T1000 (cell line): ENCODE measurements around the gene TNP2.

Experiments
- DNase-seq: peaks from one replicate; lab custom pipeline; 2025; ENCODE audit warnings: mixed read lengths; lab: John Stamatoyannopoulos, UW

Gene TNP2

GRCh38 chr16:11268921-11269375 is at the start of gene TNP2:
TSS of gene TNP2 (minus strand) at chr16:11269325. CDS start at chr16:11269262, 63 bp downstream.
- DNase-seq, result no peak

DNA sequence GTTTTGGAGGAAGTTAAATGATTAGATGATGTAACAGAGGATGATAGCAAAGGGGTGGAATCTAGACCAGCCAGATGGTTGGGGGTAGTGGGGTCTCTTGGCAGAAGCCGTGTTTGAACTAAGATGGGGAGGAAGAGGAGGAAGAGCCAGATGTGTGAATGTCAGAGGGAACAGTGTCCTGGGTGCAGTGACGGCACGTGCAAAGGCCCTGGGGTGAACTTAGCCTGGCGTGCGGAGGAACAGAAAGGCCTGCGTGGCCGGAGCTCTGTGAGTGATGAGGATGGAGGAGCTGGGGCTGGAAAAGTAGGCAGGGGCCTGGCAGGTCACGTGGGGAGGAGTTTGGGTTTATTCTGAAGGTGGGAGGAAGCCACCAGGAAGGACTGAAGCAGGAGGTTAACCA is 49.7 kb upstream of the TNP2 start:
- DNase-seq, result no peak

- no peak for DNase-seq
Observed at GRCh38 chr16:11316331-11317015, 47.3 kb upstream of the TNP2 start.

DNA sequence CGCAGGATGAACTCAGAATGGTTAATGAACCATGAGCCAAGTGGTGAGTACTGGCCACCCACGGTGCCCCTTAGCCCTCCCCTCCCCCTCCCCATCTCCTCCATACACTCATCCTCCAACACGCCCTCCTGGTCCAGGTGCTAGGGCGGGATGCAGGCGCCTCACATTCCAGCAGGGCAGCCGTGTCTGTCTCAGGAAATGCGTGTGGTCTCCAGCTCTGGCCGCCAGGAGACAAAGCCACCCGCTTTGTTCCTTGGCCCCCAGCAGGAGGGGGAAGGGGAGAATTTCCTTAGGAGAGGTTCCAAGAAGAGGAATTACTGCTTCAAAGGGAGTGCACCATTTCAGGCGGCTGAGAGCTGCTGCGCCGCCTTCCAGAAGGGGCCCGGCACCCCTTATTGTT is 46.4 kb upstream of the TNP2 start:
- DNase-seq, result no peak

GRCh38 chr16:11314309-11314894 is 45.3 kb upstream of the TNP2 start:
- DNase-seq, result no peak

GRCh38 chr16:11313493-11314308 is 44.6 kb upstream of the TNP2 start:
- no peak for DNase-seq

- no peak for DNase-seq
Observed at GRCh38 chr16:11312718-11313492, 43.8 kb upstream of the TNP2 start.

DNA sequence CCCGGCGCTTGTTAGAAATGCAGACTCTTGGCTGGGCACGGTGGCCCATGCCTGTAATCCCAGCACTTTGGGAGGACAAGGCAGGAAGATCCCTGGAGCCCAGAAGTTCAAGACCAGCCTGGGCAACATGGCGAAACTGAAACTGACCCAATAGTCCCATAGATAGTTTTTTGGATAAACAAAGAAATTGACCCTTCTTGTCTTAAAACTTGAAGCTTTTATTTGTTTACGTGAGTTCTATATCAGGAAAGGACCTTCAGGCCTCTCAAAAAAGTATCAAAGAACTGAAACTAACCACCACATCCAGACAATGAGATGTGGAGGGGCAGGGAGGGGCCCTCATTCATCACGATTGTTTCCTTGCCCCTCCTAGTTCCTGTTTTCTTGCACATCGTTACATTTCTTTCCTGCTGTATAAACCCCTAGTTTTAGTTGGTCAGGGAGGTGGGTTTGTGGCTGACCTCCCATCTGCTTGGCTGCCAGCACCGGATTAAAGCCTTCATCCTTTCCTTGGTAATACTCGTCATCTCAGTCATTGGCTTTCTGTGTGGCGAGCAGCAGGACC is 42.0 kb upstream of the TNP2 start:
- no peak for DNase-seq

DNA sequence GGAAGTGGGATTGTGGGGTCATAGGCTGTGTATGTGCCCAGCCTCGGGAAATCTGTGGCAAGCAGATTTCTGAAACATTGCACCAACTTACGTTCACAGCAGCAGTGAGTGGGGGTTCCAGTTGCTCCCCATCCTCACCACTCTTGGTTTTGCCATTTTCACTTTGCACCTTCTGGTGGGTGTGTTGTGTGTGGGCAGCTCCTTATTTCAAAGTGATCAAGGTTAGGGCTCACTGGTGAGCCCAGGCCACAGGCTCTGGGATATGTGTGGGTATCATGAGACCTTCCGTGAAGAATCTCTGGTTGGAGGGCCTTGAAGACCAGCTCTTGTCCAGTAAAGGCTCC is 41.5 kb upstream of the TNP2 start:
- no peak for DNase-seq

- DNase-seq, result no peak
Observed at GRCh38 chr16:11309895-11310633, 40.9 kb upstream of the TNP2 start.

DNA sequence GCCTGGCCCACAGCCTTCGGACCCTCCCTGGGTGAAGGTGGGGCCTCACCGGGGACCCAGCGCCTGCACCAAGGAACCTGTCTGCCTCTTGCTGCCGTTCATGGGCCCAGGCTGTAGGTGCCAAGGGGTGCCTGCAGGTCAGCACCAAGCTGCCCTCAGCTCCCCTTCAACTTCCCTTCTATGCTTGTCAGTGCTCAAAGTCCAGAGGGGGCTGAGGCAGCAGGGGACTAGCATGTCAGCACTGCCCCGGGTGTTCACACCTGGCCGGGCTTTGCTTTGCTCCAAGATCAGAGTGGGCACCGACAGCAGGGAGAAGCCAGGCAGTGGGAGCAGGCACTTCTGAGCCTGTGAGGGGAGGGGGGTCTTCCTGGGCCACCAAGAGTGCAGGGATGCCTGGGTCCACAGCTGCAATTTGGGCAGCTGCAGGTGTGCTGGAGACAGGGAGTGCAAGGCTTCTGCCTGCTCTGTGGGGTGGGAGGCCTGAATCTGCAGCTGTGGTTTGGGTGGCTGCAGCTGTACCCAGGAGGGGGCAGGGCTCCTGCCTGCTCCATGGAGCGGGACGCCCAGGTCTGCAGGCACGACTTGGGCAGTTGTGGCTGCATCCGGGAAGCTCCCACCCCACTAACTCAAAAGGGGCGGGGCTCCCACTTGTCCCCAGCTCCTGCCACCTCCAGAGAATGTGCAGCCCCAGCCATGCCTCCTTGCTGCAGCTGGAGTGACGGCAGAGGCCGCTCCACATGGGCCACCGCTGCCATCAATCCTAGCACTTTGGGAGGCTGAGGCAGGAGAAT is 39.6 kb upstream of the TNP2 start:
- no peak for DNase-seq

GRCh38 chr16:11307639-11308492 is 38.7 kb upstream of the TNP2 start:
- no peak for DNase-seq

- DNase-seq, result no peak
Observed at GRCh38 chr16:11306997-11307638, 38.0 kb upstream of the TNP2 start.

DNA sequence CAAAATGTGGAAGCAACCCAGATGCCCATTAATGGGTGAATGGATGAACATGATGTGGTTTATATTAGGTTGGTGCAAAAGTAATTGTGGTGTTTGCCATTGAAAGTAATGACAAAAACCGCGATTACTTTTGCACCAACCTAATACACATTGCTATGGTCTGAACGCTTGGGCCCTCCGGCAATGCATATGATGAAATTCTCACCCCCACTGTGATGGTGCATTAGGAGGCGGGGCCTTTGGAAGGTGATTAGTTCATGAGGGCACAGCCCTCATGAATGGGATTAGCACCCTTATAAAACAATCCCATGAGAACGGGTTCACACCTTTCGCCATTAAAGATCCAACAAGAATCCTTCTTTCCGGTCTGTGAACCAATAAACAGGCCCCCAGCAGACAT is 37.3 kb upstream of the TNP2 start:
- DNase-seq, result no peak

DNA sequence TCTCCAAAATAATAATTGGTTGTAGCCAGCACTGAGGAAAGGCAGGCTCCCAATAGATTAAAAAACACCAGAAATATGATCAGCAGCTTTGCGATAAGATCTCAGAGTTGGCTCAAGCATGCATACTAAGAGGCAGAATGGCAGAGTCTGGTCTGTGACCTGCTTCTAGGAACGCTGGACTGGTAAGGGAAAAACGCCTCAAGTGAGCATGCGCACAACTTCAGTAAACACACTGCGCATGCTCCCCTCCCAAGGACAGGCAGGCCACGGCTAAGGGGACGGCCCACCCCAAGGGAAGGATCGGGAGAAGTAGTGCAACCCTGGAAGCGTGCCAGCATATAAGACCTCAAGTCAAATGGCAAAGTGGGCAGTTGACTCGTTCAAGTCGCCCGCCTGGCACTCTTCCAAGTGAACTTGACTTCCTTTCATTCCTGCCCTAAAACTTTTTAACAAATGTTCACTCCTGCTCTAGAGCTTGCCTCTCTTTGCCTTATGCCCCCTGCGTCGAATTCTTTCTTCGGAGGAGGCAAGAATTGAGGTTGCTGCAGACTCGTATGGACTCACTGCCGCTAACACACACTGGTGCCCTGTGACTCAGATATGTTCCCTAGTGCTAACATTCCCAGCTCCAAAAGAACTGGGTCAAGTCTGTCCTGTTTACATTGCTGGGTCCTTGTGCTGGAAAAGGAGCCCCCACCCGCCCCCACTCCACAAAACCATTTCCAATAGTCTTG is 34.4 kb upstream of the TNP2 start:
- no peak for DNase-seq

DNA sequence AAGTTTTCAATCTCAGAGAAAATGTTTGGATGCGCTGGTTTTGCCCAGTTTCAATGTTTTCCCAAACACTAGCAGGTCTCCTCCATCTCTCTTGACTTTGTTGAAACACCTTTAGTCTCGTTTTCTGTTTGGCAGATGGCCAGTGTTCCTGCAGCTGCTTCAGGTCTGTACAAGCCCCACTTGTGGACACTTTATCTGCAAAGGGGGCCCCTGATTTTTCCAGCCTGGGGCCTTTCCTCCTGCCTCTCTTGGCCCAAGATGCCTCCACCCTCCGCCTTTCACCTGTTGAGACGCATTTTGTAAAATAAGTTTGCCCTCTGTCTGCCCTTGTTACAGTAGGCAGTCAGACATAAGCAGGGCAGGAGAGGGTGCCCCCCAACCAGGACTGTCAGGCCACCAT is 33.9 kb upstream of the TNP2 start:
- no peak for DNase-seq

DNA sequence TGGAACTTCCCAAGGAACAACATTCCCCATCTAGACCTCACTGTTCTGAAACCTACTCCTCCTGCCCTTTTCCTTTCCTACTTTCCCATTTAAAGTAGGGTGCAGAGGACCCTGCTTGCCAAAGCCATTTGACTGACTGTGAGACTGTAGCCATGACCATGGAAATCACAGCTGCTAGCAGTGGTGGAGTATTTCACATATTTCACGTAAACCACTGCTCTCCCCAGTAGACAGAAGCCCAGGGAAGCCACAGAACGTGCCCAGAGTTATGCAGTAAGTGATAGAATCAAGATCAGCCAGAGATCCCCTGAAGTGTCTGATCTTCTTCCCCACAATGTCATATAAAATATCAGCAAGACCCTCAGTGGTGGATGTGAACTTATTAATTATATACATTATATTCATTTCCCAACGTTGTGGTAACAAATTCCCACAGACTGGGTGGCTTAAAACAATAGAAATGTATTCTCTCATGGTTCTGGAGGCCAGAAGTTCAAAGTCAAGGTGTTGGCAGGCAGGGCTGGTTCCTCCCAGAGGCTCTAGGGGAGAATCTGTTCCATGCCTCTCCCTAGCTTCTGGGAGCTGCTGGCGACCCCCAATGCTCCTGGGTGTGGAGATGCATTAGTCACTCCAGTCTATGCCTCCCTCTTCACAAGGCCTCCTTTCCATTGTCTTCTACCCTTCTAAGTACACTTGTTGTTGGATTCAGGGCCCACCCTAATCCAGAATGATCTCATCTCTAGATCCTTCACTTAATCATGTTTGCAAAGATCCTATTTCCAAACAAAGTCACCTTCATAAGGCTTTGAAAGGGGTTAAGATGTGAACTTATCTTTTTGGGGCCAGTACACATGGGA is 32.7 kb upstream of the TNP2 start:
- no peak for DNase-seq

DNA sequence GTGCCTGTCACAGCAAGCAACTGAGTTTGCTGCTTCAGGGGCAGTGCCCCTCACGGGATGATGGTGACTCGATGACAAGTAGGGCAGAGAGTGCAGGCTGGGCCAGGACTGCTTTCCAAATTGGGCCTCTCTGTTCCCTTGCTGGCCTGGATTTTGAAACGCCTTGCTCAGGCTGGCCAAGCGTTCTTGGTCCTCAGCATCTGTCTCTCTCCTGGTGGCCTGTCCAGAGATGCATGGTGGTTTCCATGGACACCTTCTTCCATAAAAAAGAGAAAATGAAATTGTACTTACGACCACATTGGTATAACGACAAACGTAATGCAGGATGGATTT is 31.4 kb upstream of the TNP2 start:
- DNase-seq, result no peak
